Activated naive CD8-positive, alpha-beta T cell treated with anti-CD3 and anti-CD28 coated beads, Interleukin-2, amount 10 ng/mL, durations not matched to agents 7 days and 5 days (primary cell): ENCODE data around the gene PSD2. TPM values are rescaled to one million over a fixed set of nuclear protein-coding genes. Genes with fewer than 3 reads are reported as not detected.

ENCODE experiments used
- ATAC-seq: fragments of 150-1000 bp; cut with Tn5 transposase; one replicate; pipeline ENCODE4 v1.10.0; 2021; ENCODE audit warnings: low read depth, moderate library complexity
- POLR2A ChIA-PET: fragments of 350-600 bp; sonication (Branson Sonifier 250); formaldehyde crosslinking; loops from one replicate; lab custom pipeline; 2021; ENCODE audit warnings: antibody characterized with exemption; lab: Charles Lee
- DNase-seq: peaks from one replicate; pipeline ENCODE4 v3.0.0; 2021
- H3K27ac Mint-ChIP-seq: one replicate; pipeline ENCODE4 v1.8.0; 2022; ENCODE audit warnings: mild to moderate bottlenecking, mixed read lengths
- H3K27me3 Mint-ChIP-seq: one replicate; pipeline ENCODE4 v1.8.0; 2022; ENCODE audit warnings: mild to moderate bottlenecking, moderate library complexity, mixed read lengths
- H3K36me3 Mint-ChIP-seq: one replicate; pipeline ENCODE4 v1.8.0; 2021; ENCODE audit warnings: mild to moderate bottlenecking, mixed read lengths
- H3K4me1 Mint-ChIP-seq: one replicate; pipeline ENCODE4 v1.8.0; 2021; ENCODE audit warnings: mixed read lengths
- H3K4me3 Mint-ChIP-seq: one replicate; pipeline ENCODE4 v1.8.0; 2022; ENCODE audit warnings: mild to moderate bottlenecking, moderate library complexity, mixed read lengths
- H3K9me3 Mint-ChIP-seq: one replicate; pipeline ENCODE4 v1.8.0; 2021; ENCODE audit warnings: mixed read lengths
- total RNA-seq, 2 experiments: library from RNA; stranded (reverse); gene quantifications; one replicate each; pipeline ENCODE4 v1.2.3, GENCODE V29; 2021

Gene PSD2
- total RNA-seq, 2 experiments from 2014 or later = 0.08 to 0.09 TPM

DNA sequence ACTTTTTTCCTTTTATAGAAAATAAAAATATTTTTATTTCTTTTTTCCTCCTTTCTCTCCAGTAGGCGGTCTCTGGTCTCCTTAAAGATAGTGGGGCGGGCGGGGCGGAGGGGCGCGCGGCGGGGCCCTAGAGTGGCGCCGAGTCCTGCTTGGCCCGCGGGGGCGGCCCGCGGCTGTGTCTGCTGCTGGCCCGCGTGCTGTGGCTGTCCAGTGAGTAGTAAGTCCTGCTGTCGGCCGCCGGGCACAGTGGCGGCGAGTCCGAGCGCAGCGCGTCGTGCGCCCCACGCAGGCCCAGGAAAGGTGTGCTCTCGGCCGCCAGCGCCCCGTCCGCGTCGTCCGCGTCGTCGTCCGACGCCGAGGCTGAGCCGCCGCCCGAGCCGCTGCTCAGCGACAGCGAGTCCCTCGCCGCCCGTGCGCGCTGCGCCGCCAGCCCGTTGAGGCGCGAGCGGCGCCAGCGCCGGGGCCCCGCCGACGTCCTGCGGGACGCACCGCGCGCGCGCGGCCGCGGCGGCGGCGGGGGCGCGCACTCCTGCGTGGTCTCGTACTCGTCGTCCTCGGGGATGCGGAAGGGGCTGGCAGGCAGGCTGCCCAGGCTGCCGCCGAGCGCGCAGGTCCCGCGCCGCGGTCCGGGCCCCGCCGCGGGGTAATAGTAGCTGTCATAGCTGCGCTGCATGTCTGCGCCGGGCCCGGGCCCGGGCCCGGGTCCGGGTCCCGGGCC lies 52.3 kb downstream of the PSD2 start:
- ATAC-seq = peak; percentile 87
- Mint-ChIP-seq H3K27ac (no peak overlapping the region), H3K27me3 (peaks cover 34% of the 10 kb centered on the region), H3K36me3 (no peaks in the 10 kb centered on the region), H3K4me1 (peaks cover 10% of the 10 kb centered on the region), H3K9me3 (no peaks in the 10 kb centered on the region), H3K4me3 (peak overlapping the region; percentile 43)
- POLR2A ChIA-PET = no interaction called here
- peak; percentile 86 for DNase-seq

DNA sequence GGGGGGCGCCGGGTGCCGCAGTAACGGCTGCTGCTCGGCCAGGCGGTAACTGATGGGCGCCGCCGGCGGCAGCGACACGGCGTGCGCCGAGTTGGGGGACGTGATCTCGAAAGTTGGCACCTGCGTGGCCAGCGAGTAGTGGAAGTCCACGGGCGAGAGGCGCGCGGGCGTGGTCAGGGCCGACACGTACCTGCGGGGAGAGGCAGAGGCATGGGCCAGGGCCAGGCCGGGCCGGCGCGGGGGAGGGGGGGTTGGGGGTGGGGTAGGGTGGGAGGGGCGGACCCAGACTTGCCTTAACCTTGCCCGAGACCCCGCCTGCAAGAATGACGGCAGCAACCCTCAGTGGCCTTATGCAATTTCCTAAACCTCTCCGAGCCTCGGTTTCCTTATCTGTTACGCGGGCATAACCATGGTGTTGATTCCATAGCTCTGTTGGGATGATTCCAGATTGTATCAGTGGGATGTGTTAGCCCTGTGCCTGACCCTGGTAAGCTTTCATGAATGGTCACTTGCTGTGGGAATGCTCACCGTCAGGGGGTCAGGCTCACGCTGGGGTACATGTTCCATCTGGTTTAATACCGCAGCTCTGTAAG lies 53.0 kb downstream of the PSD2 start:
- Mint-ChIP-seq H3K4me1 (peaks cover 10% of the 10 kb centered on the region), H3K9me3 (no peaks in the 10 kb centered on the region), H3K36me3 (no peaks in the 10 kb centered on the region), H3K27me3 (peaks cover 34% of the 10 kb centered on the region), H3K27ac (peak overlapping the region; percentile 57), H3K4me3 (peak overlapping the region; percentile 73)
- POLR2A ChIA-PET = no interaction called here
- no peak for DNase-seq
- peak; percentile 13 for ATAC-seq

DNA sequence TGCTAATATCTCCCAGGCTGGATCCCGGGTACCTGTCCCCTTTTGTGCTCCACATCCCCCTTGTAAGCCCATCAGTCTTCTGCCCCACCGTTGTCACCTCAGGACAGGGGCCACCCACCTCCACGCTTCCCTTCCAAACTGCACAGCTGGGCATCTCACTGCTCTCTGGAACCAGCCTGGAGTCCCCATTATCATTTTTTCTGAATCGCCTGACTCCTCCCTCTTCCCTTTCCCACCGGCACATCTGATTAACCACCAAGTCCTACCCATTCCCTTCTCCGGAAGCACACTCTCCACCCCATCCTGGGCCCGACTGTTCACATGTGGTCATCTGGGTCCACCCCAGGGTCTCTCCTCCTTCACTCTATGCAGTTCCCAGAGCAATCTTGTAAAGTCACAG lies 53.9 kb downstream of the PSD2 start:
- no peaks in the 10 kb centered on the region for H3K9me3 Mint-ChIP-seq
- ATAC-seq (no peak), DNase-seq (peak; percentile 24)
- H3K4me3 Mint-ChIP-seq = peak overlapping the region; percentile 49
- peaks cover 31% of the 10 kb centered on the region for H3K27me3 Mint-ChIP-seq
- no peaks in the 10 kb centered on the region for H3K36me3 Mint-ChIP-seq
- POLR2A ChIA-PET = no interaction called here
- H3K4me1 Mint-ChIP-seq = peaks cover 8% of the 10 kb centered on the region
- H3K27ac Mint-ChIP-seq = no peak overlapping the region

DNA sequence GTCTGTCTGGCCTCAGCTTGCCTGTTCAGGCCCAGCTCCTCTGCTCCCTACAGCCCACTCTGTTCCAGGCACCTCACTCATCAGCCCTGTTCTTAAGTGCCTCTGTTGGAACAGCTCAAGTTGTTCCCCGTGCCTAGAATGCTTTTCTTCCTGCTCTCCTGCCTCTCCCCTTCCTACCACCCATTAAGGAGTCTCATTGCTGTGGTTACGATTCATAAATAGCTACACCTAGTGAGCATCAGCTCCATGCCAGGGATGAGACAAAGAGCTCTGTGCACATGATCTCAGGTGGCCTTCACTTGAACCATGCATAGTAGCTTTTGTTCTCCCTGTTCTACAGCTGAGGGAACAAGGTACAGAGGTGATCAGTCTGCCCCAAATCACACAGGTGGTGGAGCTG lies 54.3 kb downstream of the PSD2 start:
- POLR2A ChIA-PET = no interaction called here
- DNase-seq = no peak
- H3K9me3 Mint-ChIP-seq = no peaks in the 10 kb centered on the region
- ATAC-seq = no peak
- peaks cover 7% of the 10 kb centered on the region for H3K4me1 Mint-ChIP-seq
- H3K27me3 Mint-ChIP-seq = peaks cover 30% of the 10 kb centered on the region
- peak overlapping the region; percentile 49 for H3K4me3 Mint-ChIP-seq
- H3K36me3 Mint-ChIP-seq = no peaks in the 10 kb centered on the region
- no peak overlapping the region for H3K27ac Mint-ChIP-seq

DNA sequence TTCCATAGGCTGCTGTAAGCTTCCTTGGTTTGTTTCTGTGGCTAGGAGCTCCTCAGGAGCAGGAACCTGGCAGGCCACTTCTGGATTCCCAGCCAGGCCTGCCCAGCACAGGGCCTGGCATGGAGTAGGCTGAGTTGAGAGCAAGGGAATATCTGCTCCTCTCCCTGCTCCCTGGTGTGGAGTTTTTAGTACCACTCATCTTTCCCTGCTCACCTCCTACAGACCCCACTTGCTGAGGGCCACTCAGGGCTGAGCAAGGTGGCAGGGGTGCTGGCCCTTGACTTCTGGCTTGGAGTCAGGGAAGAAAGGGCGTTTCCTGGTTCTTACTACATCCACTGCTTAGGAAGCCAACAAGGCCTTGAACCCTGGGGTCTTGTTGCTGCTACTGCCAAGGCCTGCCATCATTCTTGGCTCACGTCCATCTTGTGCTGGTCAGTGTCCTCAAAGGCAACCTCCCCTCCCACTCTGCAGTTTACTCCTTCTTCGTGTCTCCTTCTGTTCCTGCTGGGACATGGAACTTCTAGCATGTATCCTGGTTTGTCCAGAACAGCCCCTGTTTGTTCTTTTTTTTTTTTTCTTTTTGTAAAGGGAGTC lies 54.9 kb downstream of the PSD2 start:
- no peak overlapping the region for H3K4me3 Mint-ChIP-seq
- H3K27ac Mint-ChIP-seq = no peak overlapping the region
- POLR2A ChIA-PET = no interaction called here
- no peaks in the 10 kb centered on the region for H3K9me3 Mint-ChIP-seq
- H3K4me1 Mint-ChIP-seq = peaks cover 7% of the 10 kb centered on the region
- peaks cover 30% of the 10 kb centered on the region for H3K27me3 Mint-ChIP-seq
- peak; percentile 28 for DNase-seq
- ATAC-seq = no peak
- H3K36me3 Mint-ChIP-seq = no peaks in the 10 kb centered on the region

DNA sequence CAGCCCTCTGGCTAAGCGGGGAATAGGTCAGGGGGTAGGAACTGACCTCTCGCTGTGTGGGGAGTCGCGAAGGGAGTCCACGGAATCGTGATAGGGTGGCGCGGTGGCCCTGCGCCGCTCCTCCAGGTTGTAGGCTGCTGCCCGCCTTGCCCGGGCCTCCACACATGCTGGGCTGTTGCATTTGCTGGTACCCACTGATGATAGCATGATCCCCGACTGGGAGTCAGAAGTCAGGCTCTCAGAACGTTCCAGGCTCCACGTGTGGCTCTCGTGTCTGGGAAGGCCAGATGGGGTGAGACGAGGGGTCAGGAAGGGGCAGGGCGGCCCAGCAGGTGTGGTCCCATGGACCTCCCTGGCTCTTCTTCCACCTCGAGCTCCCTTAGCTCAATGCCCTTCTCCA lies 56.0 kb downstream of the PSD2 start:
- Mint-ChIP-seq H3K4me3 (no peak overlapping the region), H3K36me3 (no peaks in the 10 kb centered on the region), H3K27me3 (peaks cover 22% of the 10 kb centered on the region), H3K4me1 (peaks cover 7% of the 10 kb centered on the region), H3K27ac (no peak overlapping the region), H3K9me3 (no peaks in the 10 kb centered on the region)
- ATAC-seq (no peak), DNase-seq (peak; percentile 28)
- POLR2A ChIA-PET = no interaction called here

DNA sequence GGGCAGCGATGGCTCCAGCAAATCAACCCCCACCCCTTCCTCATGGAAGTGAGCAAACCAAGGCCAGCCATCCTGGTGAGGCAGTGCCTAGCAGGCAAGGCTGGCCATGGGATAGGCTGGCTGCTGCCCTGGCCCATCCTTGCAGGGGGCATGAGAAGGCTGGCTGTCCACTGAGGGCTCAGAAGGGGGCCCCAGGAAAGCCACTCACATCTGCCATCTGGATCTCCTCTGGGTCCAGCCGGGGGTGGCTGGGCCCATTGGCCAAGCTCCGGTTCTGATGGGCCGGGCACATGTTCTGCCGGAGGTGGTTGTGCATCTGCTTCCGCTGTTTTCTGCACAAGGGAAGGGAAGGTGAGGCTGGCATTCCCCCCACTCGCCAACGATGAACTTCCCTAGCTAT lies 57.1 kb downstream of the PSD2 start:
- no peak overlapping the region for H3K4me3 Mint-ChIP-seq
- H3K9me3 Mint-ChIP-seq = no peaks in the 10 kb centered on the region
- H3K36me3 Mint-ChIP-seq = no peaks in the 10 kb centered on the region
- no peak for ATAC-seq
- DNase-seq = peak; percentile 19
- no peak overlapping the region for H3K27ac Mint-ChIP-seq
- peaks cover 12% of the 10 kb centered on the region for H3K27me3 Mint-ChIP-seq
- H3K4me1 Mint-ChIP-seq = peaks cover 3% of the 10 kb centered on the region
- POLR2A ChIA-PET = no interaction called here

DNA sequence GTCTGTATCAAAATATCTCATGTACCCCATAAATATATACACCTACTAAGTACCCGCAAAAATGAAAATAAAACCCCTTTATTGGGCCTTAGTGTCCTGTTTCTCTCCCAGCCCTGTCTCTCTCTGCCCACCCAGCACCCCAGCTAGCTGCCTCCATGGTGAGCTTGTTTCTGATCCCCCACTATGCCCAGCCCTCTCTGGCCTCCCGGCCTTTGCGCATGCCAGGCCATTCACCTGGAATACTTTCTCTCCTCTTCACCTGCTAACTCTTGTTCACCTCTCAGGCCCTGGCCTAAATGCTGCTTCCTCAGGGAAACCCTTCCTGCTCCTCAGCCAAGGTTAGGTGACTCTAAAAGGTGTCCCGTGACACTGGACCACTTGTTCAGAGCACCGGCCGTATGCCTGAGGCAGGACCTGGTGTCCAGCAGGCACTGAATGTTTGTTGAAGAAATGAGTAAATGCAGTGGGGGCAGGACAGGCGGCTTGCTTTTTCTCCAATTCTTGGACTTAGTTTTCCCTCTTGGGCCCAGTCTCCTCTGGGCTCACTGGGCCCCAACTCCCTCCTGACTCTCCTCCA lies 58.5 kb downstream of the PSD2 start:
- ATAC-seq (no peak), DNase-seq (peak; percentile 22)
- Mint-ChIP-seq H3K27me3 (peaks cover 10% of the 10 kb centered on the region), H3K9me3 (no peaks in the 10 kb centered on the region), H3K4me3 (no peak overlapping the region), H3K36me3 (no peaks in the 10 kb centered on the region), H3K27ac (no peak overlapping the region), H3K4me1 (no peaks in the 10 kb centered on the region)
- POLR2A ChIA-PET = no interaction called here

DNA sequence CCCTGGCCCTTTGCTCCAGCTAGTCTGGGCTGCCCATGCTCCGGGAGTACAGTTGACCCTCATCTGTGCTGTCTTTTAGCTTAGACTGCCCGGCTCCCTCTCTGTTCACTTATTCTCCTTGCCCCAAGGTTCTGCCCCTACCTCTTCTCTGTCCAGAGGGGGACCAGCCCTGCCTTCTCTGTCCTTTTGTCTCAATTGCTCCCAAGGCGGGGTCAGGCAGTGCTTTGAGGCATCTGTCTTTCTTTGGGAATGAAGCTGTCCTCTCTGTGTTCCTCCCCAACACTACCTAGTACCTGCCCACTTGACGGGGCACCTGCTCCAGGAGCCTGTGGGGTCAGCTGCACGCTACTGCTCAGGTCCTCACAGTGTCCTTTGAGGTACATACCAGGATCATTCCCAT lies 59.3 kb downstream of the PSD2 start:
- Mint-ChIP-seq H3K36me3 (no peaks in the 10 kb centered on the region), H3K4me1 (no peaks in the 10 kb centered on the region), H3K4me3 (no peak overlapping the region)

DNA sequence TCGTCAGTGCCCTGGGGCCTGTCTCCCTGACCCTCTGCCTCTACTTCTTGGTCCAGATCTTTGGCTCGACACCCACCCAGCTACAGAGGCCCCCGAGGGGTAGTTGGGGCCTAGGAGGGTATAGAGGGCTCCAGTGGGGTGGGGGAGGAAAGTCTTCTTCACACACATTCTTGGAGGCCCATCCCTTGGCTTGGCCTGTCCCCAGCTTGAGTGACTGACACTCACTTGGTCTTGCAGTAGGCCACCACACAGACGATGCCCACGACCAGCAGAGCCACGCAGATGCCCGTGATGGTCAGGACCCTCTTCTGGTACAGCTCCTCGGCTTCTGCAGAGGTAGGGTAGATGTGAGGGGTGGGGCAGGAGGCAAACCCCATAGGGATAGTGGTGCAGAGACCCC lies 59.8 kb downstream of the PSD2 start:
- Mint-ChIP-seq H3K27me3 (peaks cover 5% of the 10 kb centered on the region), H3K27ac (no peak overlapping the region), H3K9me3 (no peaks in the 10 kb centered on the region), H3K36me3 (no peaks in the 10 kb centered on the region), H3K4me1 (no peaks in the 10 kb centered on the region), H3K4me3 (no peak overlapping the region)
- POLR2A ChIA-PET = no interaction called here
- ATAC-seq = no peak
- no peak for DNase-seq

More for the DNA sequence above, 59.3 kb downstream of the PSD2 start:
- Mint-ChIP-seq H3K27me3 (peaks cover 6% of the 10 kb centered on the region), H3K9me3 (no peaks in the 10 kb centered on the region), H3K27ac (no peak overlapping the region)
- no peak for ATAC-seq
- POLR2A ChIA-PET = no interaction called here
- no peak for DNase-seq

DNA sequence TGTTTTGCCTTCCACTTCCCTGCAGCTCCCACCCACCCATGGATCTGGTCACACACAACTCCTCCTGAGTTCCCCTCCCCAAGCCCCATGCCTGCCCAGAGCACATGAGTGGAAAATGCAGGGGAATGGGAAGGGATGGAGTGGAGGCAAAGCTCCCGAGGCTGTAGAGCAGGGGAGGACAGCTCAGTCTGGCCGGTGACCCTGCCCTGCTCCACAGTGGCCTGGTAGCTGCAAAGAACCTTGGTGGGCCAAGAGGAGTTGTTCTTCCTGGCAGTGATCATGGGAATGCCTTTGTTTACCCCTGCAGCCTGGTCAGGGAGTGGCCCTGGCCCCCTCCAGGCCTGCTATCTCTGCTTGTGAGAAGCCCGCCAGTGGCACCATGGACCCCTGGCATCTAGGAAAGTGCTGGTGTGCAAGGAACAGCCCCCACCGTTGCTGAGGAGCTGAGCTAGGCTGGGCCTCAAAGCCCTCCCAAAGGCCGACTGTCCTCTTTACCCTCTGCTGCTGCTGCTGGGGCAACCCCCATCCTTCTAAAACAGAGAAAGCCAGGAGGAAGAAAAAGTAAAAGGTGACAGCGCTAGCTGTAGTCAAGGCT lies 60.4 kb downstream of the PSD2 start:
- Mint-ChIP-seq H3K4me1 (no peaks in the 10 kb centered on the region), H3K27me3 (peaks cover 5% of the 10 kb centered on the region), H3K27ac (no peak overlapping the region), H3K4me3 (no peak overlapping the region), H3K9me3 (no peaks in the 10 kb centered on the region), H3K36me3 (no peaks in the 10 kb centered on the region)
- DNase-seq = no peak
- POLR2A ChIA-PET = no interaction called here
- no peak for ATAC-seq

DNA sequence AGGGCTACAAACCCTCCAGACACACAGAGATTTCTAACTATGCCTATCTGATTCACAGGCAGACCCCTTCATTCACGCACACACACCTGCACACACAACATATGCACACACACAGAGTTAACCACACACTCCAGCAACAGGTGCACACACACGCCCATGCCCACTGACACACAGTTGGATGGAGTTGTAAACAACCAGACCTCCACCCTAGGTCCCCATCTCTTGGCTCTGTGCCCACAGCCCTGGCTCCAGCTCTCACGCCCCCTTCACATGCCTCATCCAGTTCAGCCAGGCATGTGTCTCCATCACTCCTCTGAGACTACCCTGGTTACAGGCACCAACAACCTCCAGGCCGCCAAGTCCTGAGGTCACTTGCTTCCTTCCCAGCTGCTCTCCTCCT lies 61.1 kb downstream of the PSD2 start:
- DNase-seq (no peak), ATAC-seq (no peak)
- Mint-ChIP-seq H3K4me3 (no peak overlapping the region), H3K27ac (no peak overlapping the region), H3K27me3 (peaks cover 5% of the 10 kb centered on the region), H3K4me1 (no peaks in the 10 kb centered on the region), H3K36me3 (no peaks in the 10 kb centered on the region), H3K9me3 (no peaks in the 10 kb centered on the region)
- POLR2A ChIA-PET = no interaction called here

DNA sequence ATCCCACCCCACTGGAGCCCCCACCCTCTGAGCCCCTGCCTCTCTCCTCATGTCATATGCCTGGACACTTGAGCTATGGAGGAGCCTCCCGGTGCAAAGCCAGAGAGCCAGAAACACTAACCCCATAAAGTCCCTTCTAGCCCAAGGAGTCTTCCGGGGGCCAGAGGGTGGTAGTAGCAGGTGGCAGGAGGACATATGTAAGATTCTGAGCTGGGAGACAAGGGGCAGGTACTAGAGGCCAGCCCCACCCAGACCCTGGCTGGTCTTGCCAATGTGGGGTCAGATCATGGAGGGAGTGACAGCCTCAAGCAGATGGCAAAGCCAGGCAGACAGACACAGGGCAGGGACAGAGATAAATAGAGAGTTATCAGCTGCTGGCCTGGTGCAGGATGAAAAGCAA lies 63.4 kb downstream of the PSD2 start:
- peaks cover 5% of the 10 kb centered on the region for H3K27me3 Mint-ChIP-seq
- no peaks in the 10 kb centered on the region for H3K9me3 Mint-ChIP-seq
- no peaks in the 10 kb centered on the region for H3K4me1 Mint-ChIP-seq
- H3K36me3 Mint-ChIP-seq = no peaks in the 10 kb centered on the region
- no peak overlapping the region for H3K4me3 Mint-ChIP-seq
- DNase-seq (no peak), ATAC-seq (no peak)
- H3K27ac Mint-ChIP-seq = no peak overlapping the region
- POLR2A ChIA-PET = no interaction called here
